Activated naive CD8-positive, alpha-beta T cell (primary cell): ENCODE results near the gene COPE.

ENCODE experiments used
- H3K27ac Mint-ChIP-seq: one replicate; pipeline ENCODE4 v1.8.0; 2021; ENCODE audit warnings: mixed read lengths
- H3K27me3 Mint-ChIP-seq: one replicate; pipeline ENCODE4 v1.8.0; 2021; ENCODE audit warnings: mixed read lengths
- H3K36me3 Mint-ChIP-seq: one replicate; pipeline ENCODE4 v1.8.0; 2021; ENCODE audit warnings: mixed read lengths
- H3K4me1 Mint-ChIP-seq: one replicate; pipeline ENCODE4 v1.8.0; 2021; ENCODE audit warnings: low read depth, mixed read lengths
- H3K4me3 Mint-ChIP-seq: one replicate; pipeline ENCODE4 v1.8.0; 2021; ENCODE audit warnings: mild to moderate bottlenecking, mixed read lengths
- H3K9me3 Mint-ChIP-seq: one replicate; pipeline ENCODE4 v1.8.0; 2021; ENCODE audit warnings: low read depth, mixed read lengths

The COPE gene

GRCh38 chr19:18895824-18896341, 23.3 kb downstream of the COPE start, which contains the start of gene CERS1:
TSS of gene CERS1 (minus strand) at chr19:18896158. CDS start at chr19:18896072, 86 bp downstream.
- H3K9me3 Mint-ChIP-seq = no peaks in the 10 kb centered on the region
- no peak within 1 kb of the TSS for H3K27ac Mint-ChIP-seq
- H3K36me3 Mint-ChIP-seq = peaks cover 3% of the 10 kb centered on the region
- H3K4me3 Mint-ChIP-seq = peak within 1 kb of the TSS; percentile 84
- H3K4me1 Mint-ChIP-seq = peaks cover 10% of the 10 kb centered on the region
- peaks cover 10% of the 10 kb centered on the region for H3K27me3 Mint-ChIP-seq

- H3K27me3 Mint-ChIP-seq = peaks cover 10% of the 10 kb centered on the region
- no peak overlapping the region for H3K27ac Mint-ChIP-seq
- no peaks in the 10 kb centered on the region for H3K9me3 Mint-ChIP-seq
- H3K4me1 Mint-ChIP-seq = peaks cover 10% of the 10 kb centered on the region
- H3K36me3 Mint-ChIP-seq = peaks cover 3% of the 10 kb centered on the region
- peak overlapping the region; percentile 27 for H3K4me3 Mint-ChIP-seq
These were observed 24.0 kb downstream of the COPE start for GRCh38 chr19:18895038-18895823.

GRCh38 chr19:18894254-18895037, 24.7 kb downstream of the COPE start:
- Mint-ChIP-seq H3K36me3 (peaks cover 3% of the 10 kb centered on the region), H3K4me1 (peaks cover 10% of the 10 kb centered on the region), H3K27ac (no peak overlapping the region), H3K9me3 (no peaks in the 10 kb centered on the region), H3K4me3 (no peak overlapping the region), H3K27me3 (peaks cover 11% of the 10 kb centered on the region)

GRCh38 chr19:18893587-18894253, 25.5 kb downstream of the COPE start:
- no peak overlapping the region for H3K27ac Mint-ChIP-seq
- peaks cover 10% of the 10 kb centered on the region for H3K4me1 Mint-ChIP-seq
- H3K9me3 Mint-ChIP-seq = no peaks in the 10 kb centered on the region
- peaks cover 3% of the 10 kb centered on the region for H3K36me3 Mint-ChIP-seq
- no peak overlapping the region for H3K4me3 Mint-ChIP-seq
- peaks cover 11% of the 10 kb centered on the region for H3K27me3 Mint-ChIP-seq

- Mint-ChIP-seq H3K4me3 (no peak overlapping the region), H3K27ac (no peak overlapping the region), H3K4me1 (peaks cover 2% of the 10 kb centered on the region), H3K36me3 (peaks cover 4% of the 10 kb centered on the region), H3K9me3 (no peaks in the 10 kb centered on the region), H3K27me3 (peaks cover 6% of the 10 kb centered on the region)
These were observed 29.0 kb downstream of the COPE start for GRCh38 chr19:18889949-18890745.

- Mint-ChIP-seq H3K4me3 (no peak overlapping the region), H3K4me1 (no peaks in the 10 kb centered on the region), H3K36me3 (peaks cover 4% of the 10 kb centered on the region), H3K9me3 (no peaks in the 10 kb centered on the region), H3K27ac (no peak overlapping the region), H3K27me3 (peaks cover 4% of the 10 kb centered on the region)
These were observed 32.2 kb downstream of the COPE start for GRCh38 chr19:18886972-18887371.

- H3K9me3 Mint-ChIP-seq = no peaks in the 10 kb centered on the region
- peaks cover 3% of the 10 kb centered on the region for H3K27me3 Mint-ChIP-seq
- H3K4me1 Mint-ChIP-seq = no peaks in the 10 kb centered on the region
- no peak overlapping the region for H3K4me3 Mint-ChIP-seq
- H3K27ac Mint-ChIP-seq = no peak overlapping the region
- H3K36me3 Mint-ChIP-seq = peaks cover 4% of the 10 kb centered on the region
These were observed 35.5 kb downstream of the COPE start for GRCh38 chr19:18883526-18884304.

GRCh38 chr19:18881491-18881890, 37.7 kb downstream of the COPE start:
- Mint-ChIP-seq H3K9me3 (no peaks in the 10 kb centered on the region), H3K4me3 (no peak overlapping the region), H3K27me3 (no peaks in the 10 kb centered on the region), H3K4me1 (no peaks in the 10 kb centered on the region), H3K36me3 (no peaks in the 10 kb centered on the region), H3K27ac (no peak overlapping the region)

GRCh38 chr19:18879579-18880373, 39.4 kb downstream of the COPE start:
- Mint-ChIP-seq H3K4me3 (no peak overlapping the region), H3K9me3 (no peaks in the 10 kb centered on the region), H3K36me3 (no peaks in the 10 kb centered on the region), H3K27me3 (no peaks in the 10 kb centered on the region), H3K27ac (no peak overlapping the region), H3K4me1 (no peaks in the 10 kb centered on the region)

GRCh38 chr19:18878858-18879578, 40.2 kb downstream of the COPE start:
- no peak overlapping the region for H3K4me3 Mint-ChIP-seq
- no peaks in the 10 kb centered on the region for H3K9me3 Mint-ChIP-seq
- H3K27ac Mint-ChIP-seq = no peak overlapping the region
- H3K36me3 Mint-ChIP-seq = peaks cover 3% of the 10 kb centered on the region
- H3K4me1 Mint-ChIP-seq = no peaks in the 10 kb centered on the region
- H3K27me3 Mint-ChIP-seq = no peaks in the 10 kb centered on the region

GRCh38 chr19:18878058-18878797, 41.0 kb downstream of the COPE start:
- Mint-ChIP-seq H3K9me3 (no peaks in the 10 kb centered on the region), H3K4me1 (no peaks in the 10 kb centered on the region), H3K27me3 (no peaks in the 10 kb centered on the region), H3K4me3 (no peak overlapping the region), H3K36me3 (peaks cover 3% of the 10 kb centered on the region), H3K27ac (no peak overlapping the region)

GRCh38 chr19:18876865-18877264, 42.3 kb downstream of the COPE start:
- peaks cover 2% of the 10 kb centered on the region for H3K4me1 Mint-ChIP-seq

More at GRCh38 chr19:18876865-18877264, 42.3 kb downstream of the COPE start:
- H3K4me3 Mint-ChIP-seq = no peak overlapping the region
- no peaks in the 10 kb centered on the region for H3K27me3 Mint-ChIP-seq
- no peak overlapping the region for H3K27ac Mint-ChIP-seq
- H3K36me3 Mint-ChIP-seq = peaks cover 3% of the 10 kb centered on the region
- no peaks in the 10 kb centered on the region for H3K9me3 Mint-ChIP-seq
